Measurements from ENCODE around the gene SMAD5. TPM values are rescaled to one million over a fixed set of nuclear protein-coding genes. Genes with fewer than 3 reads are reported as not detected.

SMAD5 gene
- total and polyA plus RNA-seq, 2 experiments from 2014 or later, result 37.5 to 56.6 TPM

DNA sequence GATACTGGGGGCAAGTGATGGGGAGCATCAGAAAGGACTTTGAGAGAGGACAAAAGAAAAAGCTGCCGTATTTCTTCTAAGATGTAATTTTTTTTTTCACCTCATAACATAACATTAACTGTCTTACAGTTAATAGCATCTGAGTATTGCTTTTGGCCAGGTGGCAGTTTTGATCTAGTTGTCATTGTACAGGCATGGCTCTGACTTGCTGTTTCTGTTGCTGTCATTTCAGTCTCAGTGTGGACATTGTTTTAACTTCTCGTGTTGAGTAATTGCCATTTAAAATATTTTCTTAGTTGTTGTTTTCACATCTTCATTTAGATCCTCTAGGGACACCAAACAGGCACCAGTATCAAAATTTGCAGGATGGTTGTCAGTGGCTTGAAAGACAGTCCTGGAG, 12.4 kb downstream of the SMAD5 start:
- peaks cover 17% of the 10 kb centered on the region for H3K4me1 ChIP-seq (ENCODE audit: insufficient read depth)
- no peak overlapping the region for H3K4me2 ChIP-seq
- H3K4me3 ChIP-seq, result no peak overlapping the region
- peaks cover 100% of the 10 kb centered on the region for H3K79me2 ChIP-seq (replicated peaks; ENCODE audit: insufficient read depth)
- Mint-ChIP-seq H3K27ac (no peak overlapping the region), H3K27me3 (ENCODE audit: insufficient read depth, low read depth, poor library complexity) (no peaks in the 10 kb centered on the region), H3K4me1 (peaks cover 16% of the 10 kb centered on the region; the same call in 2 of the 3 replicates), H3K36me3 (ENCODE audit: low read depth) (no peaks in the 10 kb centered on the region), H3K9me3 (no peaks in the 10 kb centered on the region), H3K4me3 (no peak overlapping the region)
- no peak for DNase-seq (ENCODE audit: low spot score)
- no peaks in the 10 kb centered on the region for H3F3A ChIP-seq (replicated peaks; ENCODE audit: low read depth)
- no peak overlapping the region for H2AFZ ChIP-seq
- no peak for ATAC-seq
- H3K9me2 ChIP-seq (ENCODE audit: insufficient read depth), result no peaks in the 10 kb centered on the region
- H3K27ac ChIP-seq (ENCODE audit: low read depth), result no peak overlapping the region
- no peaks in the 10 kb centered on the region for H3K27me3 ChIP-seq (ENCODE audit: insufficient read depth)
- H3K36me3 ChIP-seq (ENCODE audit: insufficient read depth), result no peaks in the 10 kb centered on the region
- H4K20me1 ChIP-seq (replicated peaks; ENCODE audit: insufficient read depth), result peaks cover 63% of the 10 kb centered on the region
- no peak for TF ChIP-seq JUNB (IDR thresholded peaks at IDR 0.05; ENCODE audit: unreplicated experiment)
- TF ChIP-seq STAT1 (IDR thresholded peaks at IDR 0.05; ENCODE audit: unreplicated experiment), result no peak

DNA sequence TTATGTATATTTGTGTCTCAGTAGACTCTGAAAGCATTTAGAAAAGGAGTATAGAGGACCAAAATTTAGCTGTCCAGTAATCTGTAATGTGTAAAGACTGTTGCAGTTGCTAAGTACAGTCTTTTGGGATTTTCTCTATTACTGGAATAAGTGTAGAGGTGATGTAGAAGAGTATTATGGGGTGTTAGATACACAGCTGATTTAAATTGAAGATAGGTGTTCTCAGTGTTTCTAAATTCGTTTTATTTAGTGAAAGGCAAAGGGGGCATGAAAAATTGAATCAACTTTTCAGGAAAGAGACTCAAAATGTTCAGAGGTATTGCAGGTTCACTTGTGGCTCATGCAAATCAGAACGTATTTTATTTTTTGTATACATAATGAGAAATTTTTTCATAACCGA, 13.6 kb downstream of the SMAD5 start:
- Histone ChIP-seq H3K79me2 (replicated peaks; ENCODE audit: insufficient read depth) (peaks cover 98% of the 10 kb centered on the region), H4K20me1 (replicated peaks; ENCODE audit: insufficient read depth) (peaks cover 65% of the 10 kb centered on the region), H3K4me1 (ENCODE audit: insufficient read depth) (peaks cover 17% of the 10 kb centered on the region)

More for the DNA sequence above, 13.6 kb downstream of the SMAD5 start:
- DNase-seq (ENCODE audit: low spot score), result no peak
- Mint-ChIP-seq H3K36me3 (ENCODE audit: low read depth) (no peaks in the 10 kb centered on the region), H3K4me3 (no peak overlapping the region), H3K4me1 (peaks cover 17% of the 10 kb centered on the region; the same call in 2 of the 3 replicates), H3K27me3 (ENCODE audit: insufficient read depth, low read depth, poor library complexity) (no peaks in the 10 kb centered on the region), H3K27ac (no peak overlapping the region), H3K9me3 (no peaks in the 10 kb centered on the region)
- Histone ChIP-seq H3K9me2 (ENCODE audit: insufficient read depth) (no peaks in the 10 kb centered on the region), H3K4me2 (no peak overlapping the region), H3K36me3 (ENCODE audit: insufficient read depth) (no peaks in the 10 kb centered on the region), H3K27me3 (ENCODE audit: insufficient read depth) (no peaks in the 10 kb centered on the region), H2AFZ (no peak overlapping the region), H3F3A (replicated peaks; ENCODE audit: low read depth) (no peaks in the 10 kb centered on the region), H3K4me3 (no peak overlapping the region), H3K27ac (ENCODE audit: low read depth) (no peak overlapping the region)
- TF ChIP-seq CREB1 (CRISPR knock-in tag; IDR thresholded peaks at IDR 0.05; ENCODE audit: low read depth), result no peak
- TF ChIP-seq, protein P1, sequence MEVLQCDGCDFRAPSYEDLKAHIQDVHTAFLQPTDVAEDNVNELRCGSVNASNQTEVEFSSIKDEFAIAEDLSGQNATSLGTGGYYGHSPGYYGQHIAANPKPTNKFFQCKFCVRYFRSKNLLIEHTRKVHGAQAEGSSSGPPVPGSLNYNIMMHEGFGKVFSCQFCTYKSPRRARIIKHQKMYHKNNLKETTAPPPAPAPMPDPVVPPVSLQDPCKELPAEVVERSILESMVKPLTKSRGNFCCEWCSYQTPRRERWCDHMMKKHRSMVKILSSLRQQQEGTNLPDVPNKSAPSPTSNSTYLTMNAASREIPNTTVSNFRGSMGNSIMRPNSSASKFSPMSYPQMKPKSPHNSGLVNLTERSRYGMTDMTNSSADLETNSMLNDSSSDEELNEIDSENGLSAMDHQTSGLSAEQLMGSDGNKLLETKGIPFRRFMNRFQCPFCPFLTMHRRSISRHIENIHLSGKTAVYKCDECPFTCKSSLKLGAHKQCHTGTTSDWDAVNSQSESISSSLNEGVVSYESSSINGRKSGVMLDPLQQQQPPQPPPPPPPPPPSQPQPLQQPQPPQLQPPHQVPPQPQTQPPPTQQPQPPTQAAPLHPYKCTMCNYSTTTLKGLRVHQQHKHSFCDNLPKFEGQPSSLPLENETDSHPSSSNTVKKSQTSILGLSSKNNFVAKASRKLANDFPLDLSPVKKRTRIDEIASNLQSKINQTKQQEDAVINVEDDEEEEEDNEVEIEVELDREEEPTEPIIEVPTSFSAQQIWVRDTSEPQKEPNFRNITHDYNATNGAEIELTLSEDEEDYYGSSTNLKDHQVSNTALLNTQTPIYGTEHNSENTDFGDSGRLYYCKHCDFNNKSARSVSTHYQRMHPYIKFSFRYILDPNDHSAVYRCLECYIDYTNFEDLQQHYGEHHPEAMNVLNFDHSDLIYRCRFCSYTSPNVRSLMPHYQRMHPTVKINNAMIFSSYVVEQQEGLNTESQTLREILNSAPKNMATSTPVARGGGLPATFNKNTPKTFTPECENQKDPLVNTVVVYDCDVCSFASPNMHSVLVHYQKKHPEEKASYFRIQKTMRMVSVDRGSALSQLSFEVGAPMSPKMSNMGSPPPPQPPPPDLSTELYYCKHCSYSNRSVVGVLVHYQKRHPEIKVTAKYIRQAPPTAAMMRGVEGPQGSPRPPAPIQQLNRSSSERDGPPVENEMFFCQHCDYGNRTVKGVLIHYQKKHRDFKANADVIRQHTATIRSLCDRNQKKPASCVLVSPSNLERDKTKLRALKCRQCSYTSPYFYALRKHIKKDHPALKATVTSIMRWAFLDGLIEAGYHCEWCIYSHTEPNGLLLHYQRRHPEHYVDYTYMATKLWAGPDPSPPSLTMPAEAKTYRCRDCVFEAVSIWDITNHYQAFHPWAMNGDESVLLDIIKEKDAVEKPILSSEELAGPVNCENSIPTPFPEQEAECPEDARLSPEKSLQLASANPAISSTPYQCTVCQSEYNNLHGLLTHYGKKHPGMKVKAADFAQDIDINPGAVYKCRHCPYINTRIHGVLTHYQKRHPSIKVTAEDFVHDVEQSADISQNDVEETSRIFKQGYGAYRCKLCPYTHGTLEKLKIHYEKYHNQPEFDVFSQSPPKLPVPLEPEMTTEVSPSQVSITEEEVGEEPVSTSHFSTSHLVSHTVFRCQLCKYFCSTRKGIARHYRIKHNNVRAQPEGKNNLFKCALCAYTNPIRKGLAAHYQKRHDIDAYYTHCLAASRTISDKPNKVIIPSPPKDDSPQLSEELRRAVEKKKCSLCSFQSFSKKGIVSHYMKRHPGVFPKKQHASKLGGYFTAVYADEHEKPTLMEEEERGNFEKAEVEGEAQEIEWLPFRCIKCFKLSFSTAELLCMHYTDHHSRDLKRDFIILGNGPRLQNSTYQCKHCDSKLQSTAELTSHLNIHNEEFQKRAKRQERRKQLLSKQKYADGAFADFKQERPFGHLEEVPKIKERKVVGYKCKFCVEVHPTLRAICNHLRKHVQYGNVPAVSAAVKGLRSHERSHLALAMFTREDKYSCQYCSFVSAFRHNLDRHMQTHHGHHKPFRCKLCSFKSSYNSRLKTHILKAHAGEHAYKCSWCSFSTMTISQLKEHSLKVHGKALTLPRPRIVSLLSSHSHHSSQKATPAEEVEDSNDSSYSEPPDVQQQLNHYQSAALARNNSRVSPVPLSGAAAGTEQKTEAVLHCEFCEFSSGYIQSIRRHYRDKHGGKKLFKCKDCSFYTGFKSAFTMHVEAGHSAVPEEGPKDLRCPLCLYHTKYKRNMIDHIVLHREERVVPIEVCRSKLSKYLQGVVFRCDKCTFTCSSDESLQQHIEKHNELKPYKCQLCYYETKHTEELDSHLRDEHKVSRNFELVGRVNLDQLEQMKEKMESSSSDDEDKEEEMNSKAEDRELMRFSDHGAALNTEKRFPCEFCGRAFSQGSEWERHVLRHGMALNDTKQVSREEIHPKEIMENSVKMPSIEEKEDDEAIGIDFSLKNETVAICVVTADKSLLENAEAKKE (CRISPR knock-in tag; IDR thresholded peaks at IDR 0.05), result no peak
- TF ChIP-seq, protein P2, sequence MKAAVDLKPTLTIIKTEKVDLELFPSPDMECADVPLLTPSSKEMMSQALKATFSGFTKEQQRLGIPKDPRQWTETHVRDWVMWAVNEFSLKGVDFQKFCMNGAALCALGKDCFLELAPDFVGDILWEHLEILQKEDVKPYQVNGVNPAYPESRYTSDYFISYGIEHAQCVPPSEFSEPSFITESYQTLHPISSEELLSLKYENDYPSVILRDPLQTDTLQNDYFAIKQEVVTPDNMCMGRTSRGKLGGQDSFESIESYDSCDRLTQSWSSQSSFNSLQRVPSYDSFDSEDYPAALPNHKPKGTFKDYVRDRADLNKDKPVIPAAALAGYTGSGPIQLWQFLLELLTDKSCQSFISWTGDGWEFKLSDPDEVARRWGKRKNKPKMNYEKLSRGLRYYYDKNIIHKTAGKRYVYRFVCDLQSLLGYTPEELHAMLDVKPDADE (IDR thresholded peaks at IDR 0.05), result no peak
- no peak for TF ChIP-seq ZNF114 (CRISPR knock-in tag; IDR thresholded peaks at IDR 0.05)
- TF ChIP-seq EZH2 (IDR thresholded peaks at IDR 0.05; ENCODE audit: low read depth, unreplicated experiment), result no peak
- no peak for ATAC-seq
